GM13977 (cell line): Measurements from ENCODE around the gene ESRRG.

Experiments
- DNase-seq: peaks from one replicate; pipeline ENCODE4 v3.0.0; 2012; ENCODE audit warnings: low spot score
- CTCF ChIP-seq: IDR thresholded peaks from 2 replicates; pipeline ENCODE4 v1.5.1; 2012; ENCODE audit warnings: mild to moderate bottlenecking, control low read depth; ENCODE audit not compliant: insufficient read depth; ENCODE audit errors: extremely low read depth, missing control alignments
- in situ Hi-C: fragments of 300-500 bp; cut with MboI; formaldehyde crosslinking; loops from one replicate; pipeline ENCODE4 v1.12.0; 2022; ENCODE audit warnings: low sequenced_read_pairs, low pct_unique_long_range_greater_than_20kb, mixed read lengths, inconsistent platforms; ENCODE audit not compliant: unreplicated experiment

Gene ESRRG

GRCh38 chr1:216723274-216723780 lies at the start of gene ESRRG:
ESRRG (minus strand) TSS chr1:216723429; CDS start chr1:216723299, 130 bp downstream.
- in situ Hi-C loops = no loop called here
- no peak for DNase-seq
- TF ChIP-seq CTCF = no peak

DNA sequence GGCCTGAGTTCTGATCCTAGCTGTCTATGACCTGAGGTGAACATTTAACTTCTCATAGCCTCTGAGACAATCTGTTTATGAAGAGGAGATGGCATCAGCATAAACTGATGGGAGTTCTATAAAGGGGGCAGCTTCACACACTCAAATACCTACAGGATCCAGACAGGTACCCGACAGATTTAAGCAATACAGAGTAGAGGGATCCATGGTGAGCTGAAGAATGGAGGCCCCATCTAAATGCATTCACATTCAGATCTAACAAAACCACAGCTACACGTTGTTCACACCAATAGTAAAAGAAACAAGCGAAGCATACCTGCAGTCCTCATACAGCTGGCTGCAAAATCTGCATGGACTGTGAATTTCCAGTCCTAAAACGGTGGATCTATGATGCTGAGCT lies 48.7 kb upstream of the ESRRG start:
- DNase-seq = no peak
- TF ChIP-seq CTCF = no peak
- in situ Hi-C loops = no loop called here

DNA sequence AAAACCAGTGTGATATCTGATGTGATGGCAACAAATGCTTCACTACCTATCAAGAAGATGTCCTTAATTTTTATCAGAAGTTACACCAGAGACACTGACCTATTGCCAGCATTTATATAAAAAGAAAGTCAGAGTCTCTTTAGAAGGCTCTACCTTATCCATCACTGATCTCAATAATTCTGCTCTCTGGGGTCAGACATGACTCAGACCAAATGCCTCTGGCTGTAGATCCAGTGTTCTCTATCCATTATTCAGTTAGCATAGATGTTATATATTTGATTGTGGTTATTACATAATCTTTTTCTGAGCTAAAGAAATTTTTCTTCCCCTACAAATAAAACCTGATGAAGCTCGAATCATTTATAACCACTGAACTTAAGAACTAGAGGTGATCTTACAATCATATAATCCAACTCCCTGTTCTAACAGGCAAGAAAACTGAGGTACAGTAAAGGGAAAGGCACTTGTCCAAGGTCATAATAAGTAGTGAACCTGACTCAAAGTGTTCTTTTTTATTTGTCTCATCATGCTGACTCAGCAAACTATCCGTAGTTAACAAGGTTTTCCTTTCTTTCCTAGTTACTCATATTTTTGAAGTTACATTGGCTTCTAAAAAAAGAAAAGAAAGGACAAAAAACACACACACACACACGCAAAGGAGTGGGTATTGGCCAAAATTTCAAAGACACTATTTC lies 43.6 kb upstream of the ESRRG start:
- in situ Hi-C loops = no loop called here
- DNase-seq = no peak
- no peak for TF ChIP-seq CTCF

DNA sequence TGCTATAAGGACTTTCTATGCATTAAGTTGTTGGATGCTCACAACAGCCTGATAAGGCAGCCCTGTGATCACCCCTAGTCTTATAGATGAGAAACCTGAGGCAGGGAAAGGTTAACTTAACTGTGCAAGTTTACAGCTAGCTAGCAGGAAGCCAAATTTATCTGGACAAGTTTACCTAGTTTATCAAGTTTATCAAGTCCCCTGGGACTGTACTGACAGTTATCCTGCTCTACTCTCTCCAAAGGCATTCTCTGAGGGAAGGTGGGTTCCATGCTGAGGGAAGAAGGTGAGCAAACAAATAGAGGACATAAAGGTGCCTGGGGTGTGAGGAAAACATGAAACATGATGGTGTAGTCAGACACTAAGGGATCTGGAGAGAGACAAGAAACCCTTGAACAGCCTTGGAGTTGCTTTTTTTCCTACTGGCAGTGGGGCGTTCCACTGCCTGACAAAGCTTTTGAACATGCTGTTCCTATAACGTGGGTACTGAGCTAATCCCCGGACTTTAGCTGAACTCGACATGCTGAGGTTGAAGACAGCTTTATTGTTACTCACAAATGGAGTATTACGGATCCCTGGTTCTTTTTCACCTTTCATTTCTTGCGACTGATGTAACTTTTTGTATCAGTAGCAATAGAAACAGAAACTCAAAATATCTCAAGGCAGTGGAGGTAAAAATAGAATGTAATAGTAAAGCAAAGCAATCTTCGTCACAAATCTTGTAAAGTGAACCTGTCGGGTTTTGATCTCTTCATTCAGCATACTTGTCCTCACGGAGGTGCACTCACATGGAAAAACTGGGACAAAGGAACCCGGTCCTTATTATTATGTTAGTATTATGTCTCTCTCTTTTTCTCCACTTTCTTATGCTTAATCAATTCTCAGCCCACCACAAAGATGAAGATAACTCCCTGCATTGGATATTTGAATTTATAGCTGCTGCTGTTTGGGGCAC lies 42.4 kb upstream of the ESRRG start:
- in situ Hi-C loops = no loop called here
- TF ChIP-seq CTCF = no peak
- DNase-seq = no peak

- no peak for TF ChIP-seq CTCF
- in situ Hi-C loops = no loop called here
- no peak for DNase-seq
Measured at GRCh38 chr1:216758161-216758560, 34.9 kb upstream of the ESRRG start.

DNA sequence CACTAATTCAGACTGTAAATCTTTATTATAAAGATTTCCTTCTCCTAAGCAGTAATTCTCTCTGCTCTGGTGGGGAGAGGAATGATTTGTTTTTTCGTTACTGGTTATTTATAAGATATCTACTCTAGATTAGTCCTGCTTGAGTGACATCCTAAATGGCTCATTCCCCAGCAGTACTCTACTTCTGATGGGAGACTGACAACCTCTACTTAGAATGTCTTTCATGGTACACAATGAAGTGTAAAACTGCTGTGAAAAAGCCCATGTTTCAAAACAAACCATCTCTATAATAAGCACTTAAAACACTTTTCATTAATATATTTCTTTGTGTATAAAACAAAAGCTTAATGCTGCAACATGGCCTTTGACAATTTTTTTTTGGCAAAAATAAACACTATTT lies 33.9 kb upstream of the ESRRG start:
- DNase-seq = no peak
- in situ Hi-C loops = no loop called here
- TF ChIP-seq CTCF = no peak
